HG03159 (cell line): ENCODE measurements around the gene TFAP2D.

Experiments
- ATAC-seq: cut with Tn5 transposase; IDR thresholded peaks from one replicate; pipeline ENCODE4 v1.9.1; 2021; ENCODE audit warnings: mild to moderate bottlenecking, moderate library complexity; ENCODE audit not compliant: unreplicated experiment

Gene TFAP2D

DNA sequence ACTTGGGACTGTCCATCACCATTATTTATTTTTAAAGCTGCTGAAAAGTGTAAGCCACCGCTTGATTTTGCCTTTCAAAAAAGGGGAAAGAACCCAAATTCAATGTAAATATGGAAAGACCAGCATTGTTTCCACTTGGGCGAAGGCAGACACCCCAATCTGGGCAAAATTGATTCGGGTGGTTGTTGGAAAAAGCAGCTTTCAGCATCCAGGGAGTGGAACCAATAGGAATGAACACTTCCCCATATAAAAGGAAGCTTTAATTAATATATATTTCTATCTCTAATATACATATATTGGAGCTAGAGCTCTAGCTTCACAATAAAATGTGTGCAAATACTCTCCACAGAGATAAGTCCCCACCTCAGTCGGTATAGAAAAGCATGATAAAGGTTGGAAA, at the start of gene TFAP2D:
Gene TFAP2D, plus strand, starts transcription at position 301 of the 400 bp plus-strand sequence. CDS start 530 bp downstream, outside the sequence.
- no peak for ATAC-seq

DNA sequence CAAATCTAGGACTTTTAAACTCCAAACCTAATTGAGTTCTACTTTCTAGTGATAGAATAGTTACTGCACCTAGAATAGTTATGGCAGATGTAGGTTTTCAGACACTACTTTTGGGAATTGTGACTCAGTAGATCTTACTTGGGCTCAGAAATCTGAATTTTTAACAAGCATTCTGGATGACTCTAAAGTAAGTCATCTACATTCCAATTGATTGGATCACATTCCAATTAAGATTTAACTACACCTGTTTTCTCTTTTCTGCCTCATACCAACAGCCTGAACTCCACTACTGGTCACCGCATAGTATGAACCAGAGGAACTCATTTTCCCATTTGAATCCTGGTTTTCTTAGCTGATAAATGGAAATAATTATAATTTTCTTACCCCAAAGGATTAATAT, 49.5 kb upstream of the TFAP2D start:
- ATAC-seq = no peak

- no peak for ATAC-seq
Measured at GRCh38 chr6:50666089-50666488, 47.2 kb upstream of the TFAP2D start.

- ATAC-seq = peak; percentile 95
Measured at GRCh38 chr6:50681213-50681824, 32.0 kb upstream of the TFAP2D start.

- no peak for ATAC-seq
Measured at GRCh38 chr6:50689210-50689609, 24.1 kb upstream of the TFAP2D start.

- no peak for ATAC-seq
Measured at GRCh38 chr6:50691814-50692495, 21.4 kb upstream of the TFAP2D start.

DNA sequence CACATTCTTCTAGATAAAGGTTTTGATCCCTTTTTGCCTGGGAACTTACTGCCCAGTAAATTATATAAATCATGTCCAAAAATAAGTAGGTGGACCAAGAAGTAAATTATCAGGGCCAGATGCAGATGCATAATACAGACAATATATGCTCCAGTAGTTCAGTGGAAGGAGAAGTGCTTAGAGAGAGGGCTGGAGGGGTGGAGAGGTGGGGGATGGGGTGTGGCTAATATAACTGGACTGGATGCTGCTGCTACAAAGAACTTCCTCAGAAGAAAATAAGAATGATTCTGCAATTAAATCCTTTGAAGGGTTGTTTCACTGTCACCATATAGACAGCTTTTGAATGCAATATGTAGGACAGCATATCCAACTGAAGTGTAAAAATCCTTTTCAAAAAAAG, 14.8 kb upstream of the TFAP2D start:
- ATAC-seq = no peak

- peak; percentile 53 for ATAC-seq
Measured at GRCh38 chr6:50699051-50699775, 14.1 kb upstream of the TFAP2D start.

- ATAC-seq = no peak
Measured at GRCh38 chr6:50706575-50706974, 6.8 kb upstream of the TFAP2D start.

- no peak for ATAC-seq
Measured at GRCh38 chr6:50707191-50707590, 6.1 kb upstream of the TFAP2D start.

GRCh38 chr6:50707652-50708300, 5.5 kb upstream of the TFAP2D start:
- no peak for ATAC-seq

GRCh38 chr6:50708664-50709365, 4.5 kb upstream of the TFAP2D start:
- ATAC-seq = no peak

DNA sequence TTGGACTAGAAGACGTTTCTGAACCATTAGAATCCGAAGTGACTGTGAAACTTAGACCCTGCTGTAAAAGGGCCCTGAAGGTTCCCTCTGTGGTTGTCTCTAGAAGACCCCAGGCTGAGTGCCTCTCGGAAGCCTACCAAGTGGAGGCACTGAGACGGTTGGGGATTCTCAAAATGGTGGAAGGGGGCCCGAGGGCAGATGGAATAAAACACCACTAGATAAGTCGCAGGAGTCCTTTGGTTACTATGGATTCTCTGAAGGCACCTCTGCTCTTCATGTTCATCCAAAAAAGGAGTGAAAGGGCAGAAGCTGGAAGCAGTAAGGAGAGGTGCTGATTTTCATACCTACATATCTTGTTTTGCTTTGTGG, 4.0 kb upstream of the TFAP2D start:
- ATAC-seq = no peak

GRCh38 chr6:50711686-50712085, 1.6 kb upstream of the TFAP2D start:
- no peak for ATAC-seq

DNA sequence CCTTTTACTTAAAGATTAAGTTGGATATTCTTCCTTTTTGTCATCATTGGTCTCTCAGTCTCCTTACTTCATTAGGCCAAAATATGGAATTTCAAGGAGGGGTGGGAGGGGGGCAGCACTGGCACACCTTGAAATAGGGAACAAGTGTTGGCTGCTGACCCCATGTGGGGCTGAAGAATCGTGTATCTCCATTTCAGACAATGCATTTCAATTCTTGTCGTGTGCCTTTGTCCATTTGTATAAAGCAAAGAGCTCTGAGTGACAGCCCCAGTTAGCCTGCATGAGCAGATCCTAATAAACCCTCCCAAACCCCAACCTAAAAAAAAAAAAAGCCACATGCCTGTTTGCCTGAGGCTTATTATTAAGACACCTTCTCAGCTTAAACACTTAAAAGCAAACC, 1.0 kb upstream of the TFAP2D start:
- ATAC-seq = no peak

DNA sequence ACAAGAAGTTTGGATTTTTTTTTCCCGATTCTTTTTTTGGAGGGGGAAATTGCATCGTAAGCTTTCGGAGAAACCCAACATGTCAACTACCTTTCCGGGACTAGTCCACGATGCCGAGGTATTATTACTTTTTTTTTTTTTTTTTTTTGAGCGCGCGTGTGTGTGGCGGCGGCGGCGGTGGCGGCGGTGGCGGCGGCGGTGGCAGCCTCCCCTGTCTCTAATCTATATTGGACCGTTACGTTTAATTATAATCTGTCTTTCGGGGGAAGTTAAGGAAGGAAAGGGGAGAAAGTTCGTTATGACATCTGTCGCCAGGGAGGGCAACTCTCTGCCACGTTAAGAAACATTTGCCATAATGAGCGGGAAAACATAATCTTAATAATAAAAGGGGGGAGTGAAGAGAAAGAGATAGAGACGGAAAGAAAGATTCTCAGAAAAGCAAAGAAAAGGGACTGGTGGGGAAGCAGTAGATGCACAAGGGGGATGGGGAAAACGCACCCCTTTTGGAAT, 706 bp downstream of the TFAP2D start:
- ATAC-seq = no peak

- no peak for ATAC-seq
Measured at GRCh38 chr6:50714487-50715379, 1.4 kb downstream of the TFAP2D start.

DNA sequence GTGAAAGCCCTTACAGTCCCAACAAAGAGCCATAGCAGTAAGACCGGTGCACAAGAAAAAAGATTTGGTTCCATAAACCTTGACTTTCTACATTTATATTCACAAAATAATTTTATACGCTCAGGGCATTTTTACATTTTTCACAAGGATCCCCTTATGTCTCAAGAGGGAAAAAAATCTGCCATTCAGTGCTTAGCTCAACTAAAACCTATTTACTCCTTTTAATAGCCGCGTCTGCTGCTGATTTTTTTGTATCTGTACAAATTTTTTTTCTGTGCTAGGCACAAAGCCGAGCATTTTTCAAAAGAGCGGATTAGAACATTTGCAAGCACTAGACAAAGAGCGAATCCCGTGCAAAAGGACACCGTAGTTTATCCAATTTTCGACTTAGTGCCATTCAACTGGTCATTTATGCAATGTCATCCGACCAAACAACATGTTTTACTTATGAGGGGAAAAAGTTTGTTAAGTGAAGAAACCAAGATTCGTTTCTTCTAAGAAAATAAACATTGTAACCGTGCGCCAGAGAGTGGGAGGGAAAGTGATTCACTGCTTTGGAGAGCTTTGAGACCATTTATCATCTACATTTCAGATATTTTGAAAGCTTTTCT, 3.7 kb downstream of the TFAP2D start:
- no peak for ATAC-seq

DNA sequence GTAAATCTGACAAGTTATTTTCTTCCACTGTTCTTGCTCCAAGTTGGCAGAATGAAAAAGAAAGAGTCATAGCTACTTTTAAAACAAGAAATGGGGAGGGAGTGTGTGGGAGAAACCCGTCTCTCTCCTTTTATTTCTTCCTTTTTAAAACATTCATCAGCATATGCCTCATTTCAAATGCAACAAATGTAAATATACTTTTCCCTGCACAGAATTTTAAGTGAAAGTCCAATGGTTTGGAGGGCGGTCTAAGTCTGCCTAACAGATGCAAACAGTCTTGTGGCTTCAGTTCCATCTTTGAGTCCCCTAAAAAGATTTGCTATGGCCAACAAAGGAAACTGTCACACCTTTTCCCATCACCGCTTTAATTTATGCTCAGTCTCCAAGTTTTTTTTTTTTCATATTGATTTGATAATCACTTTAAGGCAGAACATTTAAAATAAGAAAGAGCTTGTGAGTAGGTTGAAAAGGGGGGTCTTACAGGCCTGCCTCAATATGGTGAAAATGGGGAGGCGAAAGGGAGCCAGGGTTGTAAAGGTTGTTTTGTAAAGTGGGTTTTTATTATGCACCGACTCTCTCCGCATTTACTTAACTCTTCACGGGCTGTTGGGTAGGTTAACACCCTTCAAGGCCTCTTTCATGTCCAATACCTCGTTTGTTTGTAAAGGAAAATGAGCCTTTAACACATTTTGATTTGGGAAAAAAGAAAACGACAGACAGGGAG, 4.6 kb downstream of the TFAP2D start:
- no peak for ATAC-seq
